GM19351 (cell line): ENCODE data around the gene C19orf18.

Source experiments
- ATAC-seq: cut with Tn5 transposase; IDR thresholded peaks from one replicate; pipeline ENCODE4 v1.9.1; 2021; ENCODE audit warnings: mild to moderate bottlenecking, moderate library complexity; ENCODE audit not compliant: unreplicated experiment

The C19orf18 gene

DNA sequence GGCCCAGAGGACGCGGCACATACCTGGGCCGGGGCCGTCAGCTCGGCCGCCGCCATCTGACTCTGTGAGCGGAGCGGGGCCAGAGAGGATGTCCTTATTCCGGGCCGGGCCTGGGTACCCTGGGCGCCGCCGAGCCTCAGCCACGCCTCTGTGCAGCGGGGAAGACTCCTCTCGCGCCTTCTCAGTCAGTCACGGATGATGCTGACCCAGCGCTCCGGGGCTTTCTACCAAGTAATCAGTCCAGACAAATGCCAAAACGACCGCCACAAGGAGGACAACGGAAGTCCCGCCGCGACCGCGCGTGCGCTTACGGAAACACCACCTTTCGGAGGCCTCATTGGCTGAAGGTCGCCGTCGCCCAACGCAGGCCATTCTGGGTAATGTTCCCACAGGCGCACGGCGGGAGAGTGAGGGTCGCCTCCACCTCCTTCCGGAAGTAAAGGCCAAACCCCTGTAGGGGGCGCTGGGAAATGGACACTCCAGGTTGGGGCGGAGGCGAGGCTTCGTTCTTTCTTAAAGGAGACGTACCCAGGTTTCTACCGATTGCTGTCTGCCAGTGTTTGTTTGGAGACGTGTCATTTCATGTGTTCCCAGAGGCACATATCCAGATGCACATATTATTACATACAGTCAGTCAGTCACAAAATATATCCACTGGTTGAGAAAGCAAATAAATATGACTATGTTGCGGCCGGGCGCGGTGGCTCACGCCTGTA, 26.8 kb downstream of the C19orf18 start, which contains the start of gene ZNF256:
Gene ZNF256 (minus strand): TSS at position 288 of the 716 bp plus-strand sequence. CDS start 232 bp downstream, at position 56.
- peak; percentile 93 for ATAC-seq

- ATAC-seq, result no peak
Observed at GRCh38 chr19:57947088-57947418, 27.3 kb downstream of the C19orf18 start.

GRCh38 chr19:57946316-57946715, 28.0 kb downstream of the C19orf18 start:
- no peak for ATAC-seq

GRCh38 chr19:57941593-57941992, 32.7 kb downstream of the C19orf18 start:
- no peak for ATAC-seq

GRCh38 chr19:57935731-57936130, 38.6 kb downstream of the C19orf18 start:
- ATAC-seq, result no peak

DNA sequence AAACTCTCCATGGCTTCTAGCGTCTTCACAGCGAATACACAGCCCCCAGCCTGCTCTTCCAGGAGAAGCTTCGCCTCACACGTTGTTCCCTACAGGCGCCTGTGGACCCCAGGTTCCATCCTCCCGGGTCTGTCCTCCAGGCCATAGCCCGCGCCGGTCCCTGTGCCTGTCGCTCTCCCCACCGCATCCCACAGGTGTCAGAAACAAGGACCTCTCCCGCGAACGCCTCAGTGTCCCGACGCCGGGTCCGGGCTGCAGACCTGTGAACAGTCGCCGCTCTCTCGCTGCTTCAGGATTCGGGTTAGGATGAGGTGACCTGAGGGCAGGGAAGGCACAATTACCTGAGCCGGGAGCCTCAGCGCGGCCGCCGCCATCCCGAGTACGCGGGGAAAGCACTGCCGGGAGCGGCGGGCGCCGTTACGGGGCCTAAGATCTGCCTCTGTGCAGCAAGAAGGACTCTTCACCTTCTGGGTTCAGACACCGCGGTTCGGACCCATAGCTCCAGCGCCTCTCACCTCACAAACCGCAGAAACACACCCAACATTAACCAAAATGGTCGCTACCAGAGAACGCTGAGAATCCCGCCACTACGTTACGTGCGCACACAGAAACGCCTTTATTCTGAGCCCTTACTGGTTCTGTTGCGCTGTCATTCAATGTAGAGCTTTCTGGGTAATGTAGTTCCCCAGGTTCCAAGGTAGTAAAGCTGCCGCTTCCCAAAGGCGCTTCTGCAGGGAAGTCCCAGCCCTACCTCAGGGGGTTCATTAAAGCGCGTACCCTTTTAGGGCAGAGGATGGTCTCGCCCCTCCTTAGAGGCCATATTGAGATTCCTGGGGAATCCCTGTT, 39.3 kb downstream of the C19orf18 start, which contains the start of gene ZNF418:
Gene ZNF418 (minus strand): TSS at position 583 of the 846 bp plus-strand sequence. CDS start 1,580 bp downstream, outside the sequence.
- ATAC-seq, result no peak

- ATAC-seq, result no peak
Observed at GRCh38 chr19:57927587-57927986, 46.7 kb downstream of the C19orf18 start.

GRCh38 chr19:57916168-57916995, 58.0 kb downstream of the C19orf18 start, which contains the start of gene ZNF417:
TSS of gene ZNF417 (minus strand) at chr19:57916592. CDS start at chr19:57916411, 181 bp downstream.
- ATAC-seq, result peak; percentile 98

DNA sequence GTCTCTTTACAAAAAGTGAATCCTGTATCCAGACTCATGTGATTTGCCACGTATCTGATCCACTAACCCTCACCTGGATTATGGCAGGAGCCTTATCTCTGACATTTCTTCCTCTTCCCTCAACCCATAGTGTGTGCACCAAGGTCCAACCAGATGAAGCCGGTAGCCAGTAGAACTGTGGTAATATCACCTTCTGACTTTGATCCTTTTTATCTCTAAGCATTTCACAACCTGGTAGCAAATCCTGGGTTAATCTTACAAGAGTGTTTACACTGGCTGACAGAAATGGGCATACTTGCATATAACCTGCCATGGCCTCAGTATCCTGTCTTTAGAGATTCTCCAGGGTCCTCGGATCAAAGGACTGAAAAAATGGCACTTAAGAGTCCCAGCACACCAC, 59.8 kb downstream of the C19orf18 start:
- no peak for ATAC-seq
